Stomach (tissue), 9 donors: ENCODE data around the gene MPV17L2. TPM values are rescaled to one million over a fixed set of nuclear protein-coding genes. Genes with fewer than 3 reads are reported as not detected.
A peak's percentile ranks its signal among the peaks of the same experiment; 100 is the strongest.

Source experiments
- DNase-seq, 2 donors: peaks; one replicate each; pipeline versions ENCODE4 v3.0.0 to v3.0.0-alpha.2; 2013 to 2019
- H3K27ac ChIP-seq, 5 donors: fragments of 200-600 bp in 4 of 5; sonication (generic) in 4 of 5; one replicate each; pipeline ENCODE4 v1.5.1; 2013 to 2019; ENCODE audit warnings: mild to moderate bottlenecking in 1 of 5, moderate library complexity in 1 of 5
- H3K27me3 ChIP-seq, 3 donors: fragments of 200-600 bp; sonication (generic); one replicate each; pipeline ENCODE4 v1.5.1; 2017 to 2019; ENCODE audit warnings: mixed run types in 1 of 3
- H3K36me3 ChIP-seq, 4 donors: fragments of 200-600 bp; sonication (generic); 1 replicate in 3 of 4; 2 replicates in 1 of 4; pipeline ENCODE4 v1.5.1; 2016 to 2019
- H3K4me1 ChIP-seq, 4 donors: fragments of 200-600 bp; sonication (generic); one replicate each; pipeline ENCODE4 v1.5.1; 2016 to 2019
- H3K4me3 ChIP-seq, 4 donors: fragments of 200-600 bp; sonication (generic) in 3 of 4; one replicate each; pipeline ENCODE4 v1.5.1; 2016 to 2019; ENCODE audit warnings: mild to moderate bottlenecking in 1 of 4
- H3K9me3 ChIP-seq, 4 donors: fragments of 200-600 bp; sonication (generic); one replicate each; pipeline ENCODE4 v1.5.1; 2016 to 2019
- CTCF ChIP-seq, 7 experiments: fragments of 450-650 bp in 4 of 7; fragments of 200-600 bp in 3 of 7; sonication (generic) in 3 of 7; IDR thresholded peaks; one replicate each; pipeline ENCODE4 v1.5.1; 2016 to 2019; ENCODE audit warnings: antibody characterized with exemption in 7 of 7, control low read depth in 2 of 7, mild to moderate bottlenecking in 1 of 7
- EP300 ChIP-seq: sonication (generic); formaldehyde crosslinking; IDR thresholded peaks from one replicate; pipeline ENCODE4 v1.6.1; 2017; ENCODE audit warnings: antibody characterized with exemption
- POLR2A ChIP-seq, 4 donors: fragments of 450-650 bp; IDR thresholded peaks; one replicate each; pipeline ENCODE4 v1.6.1; 2016; ENCODE audit warnings: antibody characterized with exemption in 4 of 4, control low read depth in 2 of 4, mild to moderate bottlenecking in 1 of 4, moderate library complexity in 1 of 4
- POLR2AphosphoS5 ChIP-seq, 3 donors: sonication (generic); formaldehyde crosslinking; IDR thresholded peaks; one replicate each; pipeline ENCODE4 v1.6.1; 2016; ENCODE audit warnings: antibody characterized with exemption in 3 of 3
- WGBS, 5 donors: extraction: QIAGEN DNeasy Blood & Tissue Kit in 3 of 5; methylation state at CpG; one replicate each; pipeline versions ENCODE4 v1.1.5 to v1.1.7; 2013 to 2018; 5-methylcytosine and 5-hydroxymethylcytosine counted together
- intact Hi-C: fragments of 100-400 bp; cut with DNase I; formaldehyde crosslinking; loops from one replicate; pipeline ENCODE4 v1.15.1; 2023; ENCODE audit warnings: low total_unique reads
- polyA plus RNA-seq, 3 donors: library from polyadenylated mRNA; stranded (reverse); fragments of 200-250 nt; gene quantifications; one replicate each; pipeline ENCODE4 v1.2.3, GENCODE V29; 2013
- total RNA-seq, 5 donors: library from RNA; depleted of rRNA; stranded (reverse); fragments of >200 nt; gene quantifications; one replicate each; pipeline versions ENCODE4 v1.1.0 to v1.2.3, GENCODE V29; 2014 to 2016
- donor health status: healthy with polysubstance abuse.
- donor health status: Bipolar disorder and iron deficiency.
- donor health status: healthy.

The MPV17L2 gene
- total and polyA plus RNA-seq, 8 donors, result 5.9 to 200 (median 13.2) TPM

- 0 to 1% (median 0%) methylated on average over 20 to 22 of the region's 22 CpGs for WGBS, 5 donors
- peak; percentile 52 to 93 for DNase-seq
- H3K9me3 ChIP-seq, result no peaks in the 10 kb centered on the region
- peaks cover 0 to 21% (median 6%) of the 10 kb centered on the region in 4 donors for H3K36me3 ChIP-seq
- no peak for TF ChIP-seq POLR2A (IDR thresholded peaks at IDR 0.05)
- TF ChIP-seq EP300, result no peak
- TF ChIP-seq POLR2AphosphoS5 (IDR thresholded peaks at IDR 0.05), result no peak
- TF ChIP-seq CTCF (IDR thresholded peaks at IDR 0.05), result no peak
- intact Hi-C loops, result no loop called here
- H3K4me1 ChIP-seq, result peaks cover 22 to 43% (median 29%) of the 10 kb centered on the region in 4 donors
- H3K4me3 ChIP-seq, result peak overlapping the region; percentile 57 to 85 (median 58)
- H3K27ac ChIP-seq, result peak overlapping the region; percentile 90 to 99 (median 98)
- peaks cover 0 to 13% (median 0%) of the 10 kb centered on the region in 3 donors for H3K27me3 ChIP-seq
Observed at GRCh38 chr19:18204394-18205199, 11.6 kb downstream of the MPV17L2 start.

GRCh38 chr19:18205200-18205892 is 12.3 kb downstream of the MPV17L2 start:
- Histone ChIP-seq H3K27me3 (peaks cover 0 to 13% (median 0%) of the 10 kb centered on the region in 3 donors), H3K4me1 (peaks cover 22 to 43% (median 29%) of the 10 kb centered on the region in 4 donors), H3K27ac (peak overlapping the region; percentile 90 to 99 (median 98)), H3K4me3 (peak overlapping the region; percentile 57 to 85 (median 58)), H3K36me3 (peaks cover 0 to 14% (median 2%) of the 10 kb centered on the region in 4 donors), H3K9me3 (no peaks in the 10 kb centered on the region)
- 25 to 36% (median 32%) methylated on average over 36 of the region's 36 CpGs for WGBS, 5 donors
- peak; percentile 73 to 93 for DNase-seq
- intact Hi-C loops, result no loop called here
- TF ChIP-seq POLR2AphosphoS5 (IDR thresholded peaks at IDR 0.05), result peak in 2 of 3 donors; percentile 15 to 55
- no peak for TF ChIP-seq POLR2A (IDR thresholded peaks at IDR 0.05)
- TF ChIP-seq EP300, result no peak
- TF ChIP-seq CTCF (IDR thresholded peaks at IDR 0.05), result no peak

GRCh38 chr19:18206018-18206417 is 13.0 kb downstream of the MPV17L2 start:
- TF ChIP-seq CTCF (IDR thresholded peaks at IDR 0.05) (no peak), POLR2A (IDR thresholded peaks at IDR 0.05) (no peak), EP300 (no peak), POLR2AphosphoS5 (IDR thresholded peaks at IDR 0.05) (no peak)
- WGBS, 5 donors, result 79 to 88% (median 85%) methylated on average over 12 of the region's 12 CpGs
- intact Hi-C loops, result no loop called here
- H3K4me3 ChIP-seq, result peak overlapping the region in 2 of 4 donors; percentile 58 to 85
- H3K4me1 ChIP-seq, result peaks cover 22 to 43% (median 29%) of the 10 kb centered on the region in 4 donors
- peaks cover 0 to 13% (median 0%) of the 10 kb centered on the region in 3 donors for H3K27me3 ChIP-seq
- DNase-seq, result no peak
- H3K9me3 ChIP-seq, result no peaks in the 10 kb centered on the region
- H3K36me3 ChIP-seq, result peaks cover 0 to 10% (median 0%) of the 10 kb centered on the region in 4 donors
- peak overlapping the region; percentile 90 to 99 (median 98) for H3K27ac ChIP-seq
